Right lobe of liver (tissue), 6 donors: Measurements from ENCODE around the gene CFAP92. TPM values are rescaled to one million over a fixed set of nuclear protein-coding genes. Genes with fewer than 3 reads are reported as not detected.

Source experiments
- ATAC-seq, 4 donors: fragments of 200-7000 bp; cut with Tn5 transposase; one replicate each; pipeline ENCODE4 v1.9.1; 2020; ENCODE audit warnings: mild to moderate bottlenecking in 4 of 4, moderate library complexity in 4 of 4
- DNase-seq, 3 donors: peaks; one replicate each; pipeline ENCODE4 v3.0.0-alpha.2; 2020
- H3K27ac ChIP-seq, 3 donors: fragments of 200-600 bp; one replicate each; pipeline ENCODE4 v1.8.0; 2022
- H3K27me3 ChIP-seq, 2 donors: fragments of 200-600 bp; one replicate each; pipeline ENCODE4 v1.8.0; 2022
- H3K36me3 ChIP-seq, 4 donors: fragments of 200-600 bp; sonication (generic) in 1 of 4; one replicate each; pipeline versions ENCODE4 v1.5.1 to v1.8.0; 2017 to 2022; ENCODE audit warnings: control low read depth in 1 of 4
- H3K4me1 ChIP-seq, 4 donors: fragments of 200-600 bp; sonication (generic) in 1 of 4; one replicate each; pipeline versions ENCODE4 v1.5.1 to v1.8.0; 2017 to 2022; ENCODE audit warnings: control low read depth in 1 of 4
- H3K4me3 ChIP-seq, 3 donors: fragments of 200-600 bp; one replicate each; pipeline ENCODE4 v1.8.0; 2022
- H3K9me3 ChIP-seq, 4 donors: fragments of 200-600 bp; sonication (generic) in 1 of 4; one replicate each; pipeline versions ENCODE4 v1.5.1 to v1.8.0; 2017 to 2022; ENCODE audit warnings: control low read depth in 1 of 4
- CTCF ChIP-seq, 4 donors: fragments of 200-600 bp in 3 of 4; fragments of 450-650 bp in 1 of 4; IDR thresholded peaks; one replicate each; pipeline versions ENCODE4 v1.5.1 to v1.8.0; 2016 to 2022; ENCODE audit warnings: antibody characterized with exemption in 4 of 4, mild to moderate bottlenecking in 2 of 4
- POLR2A ChIP-seq: fragments of 450-650 bp; IDR thresholded peaks from one replicate; pipeline ENCODE4 v1.6.1; 2017; ENCODE audit warnings: antibody characterized with exemption, mild to moderate bottlenecking
- WGBS: methylation state at CpG from one replicate; pipeline ENCODE4 v1.1.6; 2018; ENCODE audit warnings: low coverage, low lambda C conversion rate; ENCODE audit not compliant: insufficient coverage; ENCODE audit errors: missing lambda C conversion rate; 5-methylcytosine and 5-hydroxymethylcytosine counted together
- intact Hi-C, 2 donors: fragments of 100-400 bp; cut with DNase I; formaldehyde crosslinking; loops; one replicate each; pipeline versions ENCODE4 v1.11.2 to v1.14.1; 2022
- total RNA-seq, 6 experiments: library from RNA; depleted of rRNA in 2 of 6; stranded (reverse); fragments of >200 nt in 2 of 6; fragmentation: NEBNext Ultra II Directional in 3 of 6; extraction: Animal tissue kit (Norgen Biotek cat#: 25700) in 3 of 6; gene quantifications; one replicate each; pipeline versions ENCODE4 v1.1.0 to v1.2.4, GENCODE V29; 2016 to 2023
- donor health status: DM: no; HTN: yes; CAD: no.
- donor health status: DM: no; HTN: no; CAD: no.
- donor health status: DM: no; HTN: no; CAD: no.
- donor health status: DM: no; HTN: yes; CAD: no.
- donor health status: DM: no; HTN: yes; CAD: no.

CFAP92 gene
- total RNA-seq, 6 experiments from 2014 or later, result 0.05 to 0.21 (median 0.08) TPM; not detected in 2

DNA sequence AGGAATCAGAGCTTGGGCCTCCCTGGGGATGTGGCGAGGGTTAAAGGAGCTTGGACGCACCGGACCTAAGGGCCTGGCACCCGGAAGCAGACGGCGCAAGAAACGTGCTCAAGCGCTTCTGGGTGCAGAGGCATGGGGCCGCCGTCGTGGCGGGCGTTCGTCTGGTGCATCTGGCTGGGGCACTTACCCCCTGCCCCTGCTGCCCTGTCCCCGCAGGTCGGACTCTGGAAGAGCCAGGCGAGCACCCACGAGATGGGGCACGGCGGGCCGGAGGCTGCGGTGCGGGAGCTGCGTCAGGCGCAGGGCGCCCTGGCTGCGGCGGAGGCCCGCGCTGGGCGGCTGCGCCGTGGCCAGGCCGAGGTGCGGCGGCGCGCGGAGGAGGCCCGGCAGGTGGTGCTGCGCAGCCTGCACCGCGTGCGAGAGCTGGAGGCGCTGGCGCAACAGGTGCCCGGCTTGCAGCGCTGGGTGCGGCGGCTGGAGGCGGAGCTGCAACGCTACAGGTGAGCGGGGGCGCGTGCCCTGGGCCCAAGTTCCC lies 9.8 kb upstream of the CFAP92 start:
- intact Hi-C loops, result no loop called here
- no peak overlapping the region for H3K27ac ChIP-seq
- H3K4me3 ChIP-seq, result peak overlapping the region in 1 of 3 donors; percentile 26
- WGBS, result 0% methylated on average over 4 of the region's 55 CpGs
- peaks cover 0 to 15% (median 0%) of the 10 kb centered on the region in 4 donors for H3K4me1 ChIP-seq
- no peak for TF ChIP-seq POLR2A
- TF ChIP-seq CTCF (IDR thresholded peaks at IDR 0.05), result peak; percentile 23 to 64 (median 38)
- peak in 1 of 3 donors; percentile 63 for DNase-seq
- H3K36me3 ChIP-seq, result no peaks in the 10 kb centered on the region
- ATAC-seq, result peak; percentile 73 to 88 (median 80)
- H3K27me3 ChIP-seq, result peaks cover 0 to 11% of the 10 kb centered on the region in 2 donors
- no peaks in the 10 kb centered on the region for H3K9me3 ChIP-seq

- 44% methylated on average over 17 of the region's 28 CpGs for WGBS
- no peak for DNase-seq
- no peaks in the 10 kb centered on the region for H3K9me3 ChIP-seq
- no peaks in the 10 kb centered on the region for H3K36me3 ChIP-seq
- no peak for ATAC-seq
- TF ChIP-seq CTCF (IDR thresholded peaks at IDR 0.05) (no peak), POLR2A (no peak)
- H3K27me3 ChIP-seq, result peaks cover 0 to 11% of the 10 kb centered on the region in 2 donors
- H3K4me3 ChIP-seq, result no peak overlapping the region
- H3K4me1 ChIP-seq, result peaks cover 0 to 15% (median 0%) of the 10 kb centered on the region in 4 donors
- intact Hi-C loops, result no loop called here
- H3K27ac ChIP-seq, result no peak overlapping the region
Observed at GRCh38 chr3:129002573-129003569, 9.0 kb upstream of the CFAP92 start.

DNA sequence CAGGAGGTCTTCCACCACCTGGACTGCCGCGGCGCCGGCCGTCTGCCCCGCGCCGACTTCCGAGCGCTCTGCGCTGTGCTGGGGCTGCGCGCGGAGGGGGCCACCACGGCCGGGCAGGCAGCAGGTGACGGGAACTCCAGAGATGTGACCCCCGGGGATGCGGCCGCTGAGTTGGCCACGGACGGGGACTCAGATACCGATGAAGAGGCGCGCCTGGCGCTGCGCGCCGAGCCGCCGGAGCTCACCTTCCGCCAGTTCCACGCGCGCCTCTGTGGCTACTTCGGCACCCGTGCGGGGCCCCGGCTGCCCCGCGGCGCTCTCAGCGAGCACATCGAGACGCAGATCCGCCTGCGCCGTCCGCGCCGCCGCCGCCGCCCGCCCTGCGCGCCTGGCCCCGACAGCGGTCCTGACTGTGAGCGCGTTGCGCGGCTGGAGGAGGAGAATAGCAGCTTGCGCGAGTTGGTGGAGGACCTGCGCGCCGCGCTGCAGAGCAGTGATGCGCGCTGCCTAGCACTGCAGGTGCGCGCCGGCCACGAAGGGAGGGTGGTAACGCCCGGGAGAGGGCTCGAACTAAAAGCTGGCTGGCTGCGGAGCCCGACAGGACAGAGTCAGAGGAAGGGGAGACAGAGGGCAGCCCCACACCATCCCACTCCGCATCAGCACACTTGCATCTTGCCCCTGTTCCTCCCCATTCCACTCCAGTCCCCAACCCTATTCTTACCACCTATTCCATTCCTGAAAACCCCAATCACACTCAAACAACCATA lies 8.1 kb upstream of the CFAP92 start:
- 43% methylated on average over 1 of the region's 81 CpGs for WGBS
- Histone ChIP-seq H3K4me3 (peak overlapping the region; percentile 34 to 48 (median 41)), H3K9me3 (no peaks in the 10 kb centered on the region), H3K4me1 (peaks cover 0 to 15% (median 0%) of the 10 kb centered on the region in 4 donors), H3K27me3 (peaks cover 0 to 11% of the 10 kb centered on the region in 2 donors), H3K36me3 (no peaks in the 10 kb centered on the region), H3K27ac (no peak overlapping the region)
- ATAC-seq (no peak), DNase-seq (no peak)
- TF ChIP-seq CTCF (IDR thresholded peaks at IDR 0.05), result no peak
- intact Hi-C loops, result no loop called here

DNA sequence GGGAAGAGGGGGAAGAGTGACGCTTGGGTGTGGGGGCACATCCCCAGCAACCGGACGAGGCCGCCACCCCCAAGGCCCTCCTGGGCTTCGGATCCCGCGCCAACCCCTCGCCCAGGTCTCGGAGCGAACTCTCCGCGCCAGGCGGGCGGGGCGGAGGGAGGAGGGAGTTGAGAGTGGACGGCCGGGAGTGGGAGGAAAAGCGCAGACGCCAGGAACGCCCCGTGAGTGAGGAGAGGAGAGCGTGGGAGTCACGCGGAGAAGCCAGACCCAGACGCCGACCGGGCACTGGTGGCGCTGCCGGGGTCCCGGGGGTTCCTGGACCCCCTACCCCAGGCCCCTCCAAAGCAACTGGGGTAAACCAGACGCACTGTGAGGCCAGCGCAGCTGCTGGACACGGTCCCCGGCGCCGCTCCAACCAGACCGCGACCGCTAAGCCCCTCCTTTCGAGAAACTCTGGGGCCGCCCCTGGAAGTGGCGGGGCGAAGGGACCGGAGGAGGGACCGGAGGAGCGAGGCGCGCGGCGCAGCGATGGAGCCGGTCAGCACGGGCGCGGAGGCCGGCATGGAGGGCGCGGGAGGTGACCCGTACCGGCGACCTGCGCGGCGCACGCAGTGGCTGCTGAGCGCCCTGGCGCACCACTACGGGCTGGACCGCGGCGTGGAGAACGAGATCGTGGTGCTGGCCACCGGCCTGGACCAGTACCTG lies 7.4 kb upstream of the CFAP92 start, which contains the start of gene EFCC1:
Gene EFCC1, plus strand, starts transcription at position 204 of the 705 bp plus-strand sequence. Its CDS starts 325 bp downstream, at position 529.
- 1% methylated on average over 28 of the region's 74 CpGs for WGBS
- DNase-seq (no peak), ATAC-seq (peak; percentile 59 to 71 (median 64))
- Histone ChIP-seq H3K27ac (peak within 1 kb of the TSS; percentile 47 to 50 (median 47)), H3K4me3 (peak within 1 kb of the TSS; percentile 34 to 48 (median 41)), H3K4me1 (peaks cover 0 to 15% (median 0%) of the 10 kb centered on the region in 4 donors), H3K27me3 (peaks cover 0 to 11% of the 10 kb centered on the region in 2 donors), H3K36me3 (no peaks in the 10 kb centered on the region), H3K9me3 (no peaks in the 10 kb centered on the region)
- TF ChIP-seq CTCF (IDR thresholded peaks at IDR 0.05) (no peak), POLR2A (peak; percentile 17)
- intact Hi-C loops, result no loop called here
